HepG2 (cell line): ENCODE results near the gene ZFP90. TPM values are rescaled to one million over a fixed set of nuclear protein-coding genes. Genes with fewer than 3 reads are reported as not detected.
A peak's percentile ranks its signal among the peaks of the same experiment; 100 is the strongest.

ENCODE experiments used
- HOXA7 ChIP-seq: sonication (generic); formaldehyde crosslinking; IDR thresholded peaks from 2 replicates; pipeline ENCODE4 v1.8.1; 2022; ENCODE audit warnings: mild to moderate bottlenecking, missing genetic modification reagents, moderate library complexity
- ISL2 ChIP-seq: sonication (generic); formaldehyde crosslinking; IDR thresholded peaks from 2 replicates; pipeline ENCODE4 v1.5.0; 2020; ENCODE audit warnings: missing genetic modification reagents
- NONO ChIP-seq, 2 experiments: fragments of 450-650 bp in 1 of 2; sonication (generic) in 1 of 2; formaldehyde crosslinking in 1 of 2; IDR thresholded peaks in 1 of 2; conservative IDR thresholded peaks in 1 of 2; 2 replicates each; pipeline versions ENCODE4 v1.6.1 to v1.8.0; 2017 to 2022; ENCODE audit warnings: mild to moderate bottlenecking in 1 of 2, missing genetic modification reagents in 1 of 2, moderate library complexity in 1 of 2
- NR3C1 ChIP-seq: sonication (generic); formaldehyde crosslinking; IDR thresholded peaks from 2 replicates; pipeline ENCODE4 v1.4.0; 2020; ENCODE audit warnings: missing genetic modification reagents
- SALL1 ChIP-seq: sonication (generic); formaldehyde crosslinking; IDR thresholded peaks from 2 replicates; pipeline ENCODE4 v1.8.0; 2022; ENCODE audit warnings: mild to moderate bottlenecking, missing genetic modification reagents
- SALL2 ChIP-seq: sonication (generic); formaldehyde crosslinking; IDR thresholded peaks from 2 replicates; pipeline ENCODE4 v1.8.1; 2023; ENCODE audit warnings: mild to moderate bottlenecking, missing genetic modification reagents, inconsistent platforms
- ZSCAN20 ChIP-seq: sonication (generic); formaldehyde crosslinking; IDR thresholded peaks from 2 replicates; pipeline ENCODE4 v1.4.0; 2020; ENCODE audit warnings: missing genetic modification reagents, mild to moderate bottlenecking, borderline replicate concordance
- polyA plus RNA-seq, 8 experiments: library from polyadenylated mRNA; depleted of rRNA in 3 of 8; stranded (reverse) in 7 of 8; unstranded in 1 of 8; fragments of >200 nt; fragmentation: Illumina TruSeq in 4 of 8; extraction: Trizol in 4 of 8; gene quantifications; 2 replicates each; pipeline versions ENCODE4 v1.2.1 to v1.2.3, GENCODE V29; 2011 to 2016; ENCODE audit warnings: low read depth in 4 of 8, missing spikeins in 1 of 8, mixed read lengths in 1 of 8; ENCODE audit not compliant: insufficient read depth in 1 of 8
- total RNA-seq, 5 experiments: library from RNA; depleted of rRNA; stranded (reverse); fragments of >200 nt; fragmentation: Illumina TruSeq; extraction: Trizol; gene quantifications; 2 replicates each; pipeline ENCODE4 v1.2.3, GENCODE V29; 2016; ENCODE audit warnings: low read depth in 1 of 5
- TF ChIP-seq, protein P1 (sequence below): sonication (generic); formaldehyde crosslinking; conservative IDR thresholded peaks from 2 replicates; pipeline ENCODE4 v1.8.0; 2022; ENCODE audit warnings: missing genetic modification reagents
- TF ChIP-seq, protein P2 (sequence below): IDR thresholded peaks from 2 replicates; pipeline ENCODE4 v1.6.1; 2016; ENCODE audit warnings: low read depth
- TF ChIP-seq, protein P3 (sequence below): sonication (generic); formaldehyde crosslinking; IDR thresholded peaks from 2 replicates; pipeline ENCODE4 v1.4.0; 2020; ENCODE audit warnings: missing genetic modification reagents
- TF ChIP-seq, protein P4 (sequence below): sonication (generic); formaldehyde crosslinking; conservative IDR thresholded peaks from 2 replicates; pipeline ENCODE4 v1.8.1; 2023; ENCODE audit warnings: missing genetic modification reagents
- TF ChIP-seq, protein P5 (sequence below): sonication (generic); formaldehyde crosslinking; IDR thresholded peaks from 2 replicates; pipeline ENCODE4 v1.4.0; 2020; ENCODE audit warnings: missing genetic modification reagents, borderline replicate concordance
- TF ChIP-seq, protein P6 (sequence below): sonication (generic); IDR thresholded peaks from 2 replicates; pipeline ENCODE4 v1.6.1; 2016; ENCODE audit warnings: low read depth, borderline replicate concordance
- TF ChIP-seq, protein P7 (sequence below): sonication (generic); formaldehyde crosslinking; IDR thresholded peaks from 2 replicates; pipeline ENCODE4 v1.5.0; 2020; ENCODE audit warnings: missing genetic modification reagents

Gene ZFP90
- total and polyA plus RNA-seq, 2 of the 13 experiments (the other 11 are each of a cell fraction or from before 2014, with no cell fraction given) = 17.6 to 18.9 TPM

DNA sequence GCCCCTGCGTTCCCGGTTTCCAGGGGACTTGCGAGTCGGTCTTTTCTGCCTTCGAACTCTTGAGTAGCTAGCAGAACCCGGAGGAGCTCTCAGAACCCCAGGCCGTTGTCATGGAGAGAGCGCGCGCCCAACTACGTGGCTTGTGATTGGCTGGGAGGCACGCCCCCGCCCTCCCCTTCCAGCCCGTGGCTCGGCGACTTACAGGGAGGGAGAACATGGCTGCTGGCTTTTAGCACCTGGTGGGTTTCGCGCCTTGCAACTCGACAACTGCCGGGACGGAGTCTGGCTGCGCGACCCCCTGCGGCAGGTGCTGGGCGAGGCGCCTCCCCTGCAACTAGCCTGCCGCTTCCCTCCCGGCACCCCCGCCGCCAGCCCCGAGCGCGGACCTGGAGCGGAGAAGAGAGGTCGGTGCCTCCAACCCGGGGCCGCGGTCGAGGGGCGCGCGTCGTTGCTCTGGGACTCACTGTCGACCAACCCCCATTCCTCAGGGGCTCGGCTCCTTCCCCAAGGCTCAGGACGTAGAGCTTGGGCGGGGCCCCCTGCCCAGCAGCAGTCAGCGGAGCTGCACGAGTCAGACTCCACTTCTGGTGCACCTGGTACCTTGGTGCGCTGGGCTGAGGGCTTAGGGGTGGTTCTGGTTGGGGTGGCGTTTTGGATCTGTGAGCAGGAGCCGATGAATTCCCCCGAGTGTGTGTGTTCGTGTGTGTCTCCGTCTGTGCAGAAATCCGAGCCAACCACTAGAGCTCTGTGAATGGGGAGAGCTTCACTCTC is 9.0 kb upstream of the ZFP90 start (continued):
- TF ChIP-seq HOXA7 = no peak
- TF ChIP-seq NONO (IDR thresholded peaks at IDR 0.05) = no peak
- peak; percentile 80; the same call in 1 of the 2 replicates for TF ChIP-seq NONO (CRISPR knock-in tag; conservative IDR thresholded peaks at IDR 0.05)
- TF ChIP-seq, protein P1, sequence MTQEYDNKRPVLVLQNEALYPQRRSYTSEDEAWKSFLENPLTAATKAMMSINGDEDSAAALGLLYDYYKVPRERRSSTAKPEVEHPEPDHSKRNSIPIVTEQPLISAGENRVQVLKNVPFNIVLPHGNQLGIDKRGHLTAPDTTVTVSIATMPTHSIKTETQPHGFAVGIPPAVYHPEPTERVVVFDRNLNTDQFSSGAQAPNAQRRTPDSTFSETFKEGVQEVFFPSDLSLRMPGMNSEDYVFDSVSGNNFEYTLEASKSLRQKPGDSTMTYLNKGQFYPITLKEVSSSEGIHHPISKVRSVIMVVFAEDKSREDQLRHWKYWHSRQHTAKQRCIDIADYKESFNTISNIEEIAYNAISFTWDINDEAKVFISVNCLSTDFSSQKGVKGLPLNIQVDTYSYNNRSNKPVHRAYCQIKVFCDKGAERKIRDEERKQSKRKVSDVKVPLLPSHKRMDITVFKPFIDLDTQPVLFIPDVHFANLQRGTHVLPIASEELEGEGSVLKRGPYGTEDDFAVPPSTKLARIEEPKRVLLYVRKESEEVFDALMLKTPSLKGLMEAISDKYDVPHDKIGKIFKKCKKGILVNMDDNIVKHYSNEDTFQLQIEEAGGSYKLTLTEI = no peak
- TF ChIP-seq, protein P2, sequence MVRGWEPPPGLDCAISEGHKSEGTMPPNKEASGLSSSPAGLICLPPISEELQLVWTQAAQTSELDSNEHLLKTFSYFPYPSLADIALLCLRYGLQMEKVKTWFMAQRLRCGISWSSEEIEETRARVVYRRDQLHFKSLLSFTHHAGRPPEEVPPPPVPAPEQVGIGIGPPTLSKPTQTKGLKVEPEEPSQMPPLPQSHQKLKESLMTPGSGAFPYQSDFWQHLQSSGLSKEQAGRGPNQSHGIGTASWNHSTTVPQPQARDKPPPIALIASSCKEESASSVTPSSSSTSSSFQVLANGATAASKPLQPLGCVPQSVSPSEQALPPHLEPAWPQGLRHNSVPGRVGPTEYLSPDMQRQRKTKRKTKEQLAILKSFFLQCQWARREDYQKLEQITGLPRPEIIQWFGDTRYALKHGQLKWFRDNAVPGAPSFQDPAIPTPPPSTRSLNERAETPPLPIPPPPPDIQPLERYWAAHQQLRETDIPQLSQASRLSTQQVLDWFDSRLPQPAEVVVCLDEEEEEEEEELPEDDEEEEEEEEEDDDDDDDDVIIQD (CRISPR knock-in tag) = no peak; the same call in 1 of the 2 replicates
- peak; percentile 66; the same call in 1 of the 2 replicates for TF ChIP-seq ISL2 (CRISPR knock-in tag)
- TF ChIP-seq, protein P3, sequence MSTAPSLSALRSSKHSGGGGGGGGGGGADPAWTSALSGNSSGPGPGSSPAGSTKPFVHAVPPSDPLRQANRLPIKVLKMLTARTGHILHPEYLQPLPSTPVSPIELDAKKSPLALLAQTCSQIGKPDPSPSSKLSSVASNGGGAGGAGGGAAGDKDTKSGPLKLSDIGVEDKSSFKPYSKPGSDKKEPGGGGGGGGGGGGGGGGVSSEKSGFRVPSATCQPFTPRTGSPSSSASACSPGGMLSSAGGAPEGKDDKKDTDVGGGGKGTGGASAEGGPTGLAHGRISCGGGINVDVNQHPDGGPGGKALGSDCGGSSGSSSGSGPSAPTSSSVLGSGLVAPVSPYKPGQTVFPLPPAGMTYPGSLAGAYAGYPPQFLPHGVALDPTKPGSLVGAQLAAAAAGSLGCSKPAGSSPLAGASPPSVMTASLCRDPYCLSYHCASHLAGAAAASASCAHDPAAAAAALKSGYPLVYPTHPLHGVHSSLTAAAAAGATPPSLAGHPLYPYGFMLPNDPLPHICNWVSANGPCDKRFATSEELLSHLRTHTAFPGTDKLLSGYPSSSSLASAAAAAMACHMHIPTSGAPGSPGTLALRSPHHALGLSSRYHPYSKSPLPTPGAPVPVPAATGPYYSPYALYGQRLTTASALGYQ (CRISPR knock-in tag) = peak; percentile 76
- TF ChIP-seq, protein P4, sequence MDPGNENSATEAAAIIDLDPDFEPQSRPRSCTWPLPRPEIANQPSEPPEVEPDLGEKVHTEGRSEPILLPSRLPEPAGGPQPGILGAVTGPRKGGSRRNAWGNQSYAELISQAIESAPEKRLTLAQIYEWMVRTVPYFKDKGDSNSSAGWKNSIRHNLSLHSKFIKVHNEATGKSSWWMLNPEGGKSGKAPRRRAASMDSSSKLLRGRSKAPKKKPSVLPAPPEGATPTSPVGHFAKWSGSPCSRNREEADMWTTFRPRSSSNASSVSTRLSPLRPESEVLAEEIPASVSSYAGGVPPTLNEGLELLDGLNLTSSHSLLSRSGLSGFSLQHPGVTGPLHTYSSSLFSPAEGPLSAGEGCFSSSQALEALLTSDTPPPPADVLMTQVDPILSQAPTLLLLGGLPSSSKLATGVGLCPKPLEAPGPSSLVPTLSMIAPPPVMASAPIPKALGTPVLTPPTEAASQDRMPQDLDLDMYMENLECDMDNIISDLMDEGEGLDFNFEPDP = no peak
- TF ChIP-seq, protein P5, sequence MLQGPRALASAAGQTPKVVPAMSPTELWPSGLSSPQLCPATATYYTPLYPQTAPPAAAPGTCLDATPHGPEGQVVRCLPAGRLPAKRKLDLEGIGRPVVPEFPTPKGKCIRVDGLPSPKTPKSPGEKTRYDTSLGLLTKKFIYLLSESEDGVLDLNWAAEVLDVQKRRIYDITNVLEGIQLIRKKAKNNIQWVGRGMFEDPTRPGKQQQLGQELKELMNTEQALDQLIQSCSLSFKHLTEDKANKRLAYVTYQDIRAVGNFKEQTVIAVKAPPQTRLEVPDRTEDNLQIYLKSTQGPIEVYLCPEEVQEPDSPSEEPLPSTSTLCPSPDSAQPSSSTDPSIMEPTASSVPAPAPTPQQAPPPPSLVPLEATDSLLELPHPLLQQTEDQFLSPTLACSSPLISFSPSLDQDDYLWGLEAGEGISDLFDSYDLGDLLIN (CRISPR knock-in tag) = peak; percentile 78; the same call in 1 of the 2 replicates
- TF ChIP-seq SALL1 (CRISPR knock-in tag) = peak; percentile 98
- TF ChIP-seq SALL2 (CRISPR knock-in tag) = peak; percentile 97
- TF ChIP-seq, protein P6, sequence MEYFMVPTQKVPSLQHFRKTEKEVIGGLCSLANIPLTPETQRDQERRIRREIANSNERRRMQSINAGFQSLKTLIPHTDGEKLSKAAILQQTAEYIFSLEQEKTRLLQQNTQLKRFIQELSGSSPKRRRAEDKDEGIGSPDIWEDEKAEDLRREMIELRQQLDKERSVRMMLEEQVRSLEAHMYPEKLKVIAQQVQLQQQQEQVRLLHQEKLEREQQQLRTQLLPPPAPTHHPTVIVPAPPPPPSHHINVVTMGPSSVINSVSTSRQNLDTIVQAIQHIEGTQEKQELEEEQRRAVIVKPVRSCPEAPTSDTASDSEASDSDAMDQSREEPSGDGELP = peak; percentile 25; the same call in 1 of the 2 replicates
- TF ChIP-seq, protein P7, sequence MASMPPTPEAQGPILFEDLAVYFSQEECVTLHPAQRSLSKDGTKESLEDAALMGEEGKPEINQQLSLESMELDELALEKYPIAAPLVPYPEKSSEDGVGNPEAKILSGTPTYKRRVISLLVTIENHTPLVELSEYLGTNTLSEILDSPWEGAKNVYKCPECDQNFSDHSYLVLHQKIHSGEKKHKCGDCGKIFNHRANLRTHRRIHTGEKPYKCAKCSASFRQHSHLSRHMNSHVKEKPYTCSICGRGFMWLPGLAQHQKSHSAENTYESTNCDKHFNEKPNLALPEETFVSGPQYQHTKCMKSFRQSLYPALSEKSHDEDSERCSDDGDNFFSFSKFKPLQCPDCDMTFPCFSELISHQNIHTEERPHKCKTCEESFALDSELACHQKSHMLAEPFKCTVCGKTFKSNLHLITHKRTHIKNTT (CRISPR knock-in tag) = no peak
- TF ChIP-seq NR3C1 = no peak
- peak; percentile 96; the same call in 1 of the 2 replicates for TF ChIP-seq ZSCAN20 (CRISPR knock-in tag)
